Keratinocyte (primary cell): ENCODE measurements around the gene RORB. TPM values are rescaled to one million over a fixed set of nuclear protein-coding genes. Genes with fewer than 3 reads are reported as not detected.

ENCODE experiments used
- DNase-seq: peaks from one replicate; pipeline ENCODE4 v3.0.0-alpha.2; 2011; ENCODE audit warnings: low read depth, missing footprints, low spot score
- FAIRE-seq: peaks from 2 replicates; lab custom pipeline; 2011; peaks lifted over from hg19 to GRCh38; lab: Jason Lieb, UNC
- H2AFZ ChIP-seq: 2 replicates; pipeline ENCODE4 v1.6.0; 2012; ENCODE audit warnings: low read length, control low read depth, inconsistent platforms; ENCODE audit not compliant: control insufficient read depth
- H3K27ac ChIP-seq: 2 replicates; pipeline ENCODE4 v1.5.1; 2011; ENCODE audit warnings: low read length; ENCODE audit not compliant: control insufficient read depth, insufficient read depth
- H3K27me3 ChIP-seq: 3 replicates; pipeline ENCODE4 v1.6.0; 2011; ENCODE audit warnings: low read length; ENCODE audit not compliant: control insufficient read depth, insufficient read depth; ENCODE audit errors: extremely low read depth
- H3K36me3 ChIP-seq, 2 experiments: 2 replicates in 1 of 2; 3 replicates in 1 of 2; pipeline ENCODE4 v1.5.1; 2011; ENCODE audit warnings: low read length in 2 of 2, mild to moderate bottlenecking in 1 of 2; ENCODE audit not compliant: control insufficient read depth in 2 of 2, insufficient read depth in 2 of 2; ENCODE audit errors: extremely low read depth in 1 of 2
- H3K4me1 ChIP-seq: 3 replicates; pipeline ENCODE4 v1.5.1; 2011; ENCODE audit warnings: low read length; ENCODE audit not compliant: control insufficient read depth, insufficient read depth; ENCODE audit errors: extremely low read depth
- H3K4me2 ChIP-seq: 3 replicates; pipeline ENCODE4 v1.6.0; 2011; ENCODE audit warnings: low read depth, low read length; ENCODE audit not compliant: control insufficient read depth, insufficient read depth; ENCODE audit errors: extremely low read depth
- H3K4me3 ChIP-seq, 3 experiments: fragments of 200-600 bp in 1 of 3; sonication (generic) in 1 of 3; 2 replicates in 2 of 3; 3 replicates in 1 of 3; pipeline ENCODE4 v1.5.1; 2011 to 2016; ENCODE audit warnings: low read length in 3 of 3, mild to moderate bottlenecking in 3 of 3, control low read depth in 2 of 3, inconsistent platforms in 1 of 3, low read depth in 1 of 3, mixed read lengths in 1 of 3, mixed run types in 1 of 3, moderate library complexity in 1 of 3; ENCODE audit not compliant: control insufficient read depth in 2 of 3, insufficient read depth in 2 of 3; ENCODE audit errors: extremely low read depth in 1 of 3
- H3K79me2 ChIP-seq: 2 replicates; pipeline ENCODE4 v1.6.0; 2012; ENCODE audit warnings: low read length; ENCODE audit not compliant: control insufficient read depth, insufficient read depth
- H3K9ac ChIP-seq: 3 replicates; pipeline ENCODE4 v1.6.0; 2011; ENCODE audit warnings: low read length; ENCODE audit not compliant: control insufficient read depth, insufficient read depth; ENCODE audit errors: extremely low read depth
- H3K9me1 ChIP-seq: 3 replicates; pipeline ENCODE4 v1.6.0; 2011; ENCODE audit warnings: low read length; ENCODE audit not compliant: control insufficient read depth, insufficient read depth; ENCODE audit errors: extremely low read depth
- H3K9me3 ChIP-seq: 2 replicates; pipeline ENCODE4 v1.5.1; 2012; ENCODE audit warnings: low read depth, low read length; ENCODE audit not compliant: control insufficient read depth
- H4K20me1 ChIP-seq: 3 replicates; pipeline ENCODE4 v1.6.0; 2011; ENCODE audit warnings: low read length; ENCODE audit not compliant: control insufficient read depth, insufficient read depth; ENCODE audit errors: extremely low read depth
- EZH2 ChIP-seq: IDR thresholded peaks from one replicate; pipeline ENCODE4 v1.6.1; 2012; ENCODE audit warnings: inconsistent platforms, mild to moderate bottlenecking, low read length, moderate library complexity
- dilution Hi-C: fragments of 300-500 bp; cut with MboI; formaldehyde crosslinking; loops from one replicate; pipeline ENCODE4 v1.7.0; 2020; ENCODE audit warnings: low sequenced_read_pairs; ENCODE audit not compliant: extremely low pct_ligation_motif_present
- polyA plus RNA-seq, 5 experiments: library from polyadenylated mRNA; depleted of rRNA in 3 of 5; stranded (reverse) in 3 of 5; stranded (forward) in 1 of 5; unstranded in 1 of 5; fragments of >200 nt; gene quantifications; 1 replicate in 1 of 5; 2 replicates in 3 of 5; 3 replicates in 1 of 5; pipeline versions ENCODE4 v1.2.1 to v1.2.3, GENCODE V29; 2011 to 2012; ENCODE audit warnings: missing spikeins in 2 of 5, low read depth in 1 of 5, low replicate concordance in 1 of 5
- TF ChIP-seq, protein P1 (sequence below), 3 experiments: IDR thresholded peaks in 1 of 3; conservative IDR thresholded peaks in 1 of 3; optimal IDR thresholded peaks in 1 of 3; 2 replicates in 2 of 3; 3 replicates in 1 of 3; pipeline versions ENCODE3 to v1.5.1; 2011; ENCODE audit warnings: low read length in 3 of 3, mild to moderate bottlenecking in 3 of 3, moderate library complexity in 2 of 3, control low read depth in 1 of 3, inconsistent platforms in 1 of 3; ENCODE audit not compliant: insufficient read depth in 2 of 3; ENCODE audit errors: extremely low read depth in 1 of 3

The RORB gene
- polyA plus RNA-seq, 1 donor (not counting 4 experiments of a cell fraction or from before 2014, with no cell fraction given): not detected

DNA sequence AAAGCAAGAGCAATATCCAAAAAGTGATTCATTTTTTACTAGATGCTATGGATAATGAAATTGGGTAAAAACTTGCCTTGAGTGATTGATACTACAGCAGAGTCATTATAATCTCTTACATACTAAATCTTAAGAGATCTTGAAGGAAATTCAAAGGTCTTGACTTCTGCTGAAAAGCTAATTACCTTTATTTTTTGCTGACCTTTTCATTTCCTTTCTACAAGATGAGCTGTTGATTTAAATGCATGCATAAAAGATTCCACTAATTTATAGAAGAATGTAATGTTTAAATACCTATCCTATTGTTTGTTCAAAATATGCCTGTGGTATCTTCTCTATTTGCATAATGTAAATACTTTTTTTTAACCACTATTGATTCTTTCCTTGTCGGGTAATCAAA lies 27.2 kb downstream of the RORB start:
- no peaks in the 10 kb centered on the region for H3K9me3 ChIP-seq
- H3K36me3 ChIP-seq: no peaks in the 10 kb centered on the region
- DNase-seq (no peak), FAIRE-seq (no peak)
- H3K9ac ChIP-seq: no peak overlapping the region
- no peaks in the 10 kb centered on the region for H3K4me1 ChIP-seq
- no peaks in the 10 kb centered on the region for H3K27me3 ChIP-seq
- no peak overlapping the region for H3K4me3 ChIP-seq
- no peaks in the 10 kb centered on the region for H3K9me1 ChIP-seq
- no peak overlapping the region for H3K4me2 ChIP-seq
- TF ChIP-seq, protein P1, sequence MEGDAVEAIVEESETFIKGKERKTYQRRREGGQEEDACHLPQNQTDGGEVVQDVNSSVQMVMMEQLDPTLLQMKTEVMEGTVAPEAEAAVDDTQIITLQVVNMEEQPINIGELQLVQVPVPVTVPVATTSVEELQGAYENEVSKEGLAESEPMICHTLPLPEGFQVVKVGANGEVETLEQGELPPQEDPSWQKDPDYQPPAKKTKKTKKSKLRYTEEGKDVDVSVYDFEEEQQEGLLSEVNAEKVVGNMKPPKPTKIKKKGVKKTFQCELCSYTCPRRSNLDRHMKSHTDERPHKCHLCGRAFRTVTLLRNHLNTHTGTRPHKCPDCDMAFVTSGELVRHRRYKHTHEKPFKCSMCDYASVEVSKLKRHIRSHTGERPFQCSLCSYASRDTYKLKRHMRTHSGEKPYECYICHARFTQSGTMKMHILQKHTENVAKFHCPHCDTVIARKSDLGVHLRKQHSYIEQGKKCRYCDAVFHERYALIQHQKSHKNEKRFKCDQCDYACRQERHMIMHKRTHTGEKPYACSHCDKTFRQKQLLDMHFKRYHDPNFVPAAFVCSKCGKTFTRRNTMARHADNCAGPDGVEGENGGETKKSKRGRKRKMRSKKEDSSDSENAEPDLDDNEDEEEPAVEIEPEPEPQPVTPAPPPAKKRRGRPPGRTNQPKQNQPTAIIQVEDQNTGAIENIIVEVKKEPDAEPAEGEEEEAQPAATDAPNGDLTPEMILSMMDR (optimal IDR thresholded peaks at IDR 0.05 in 1 of 3, IDR thresholded peaks at IDR 0.05 in 1 of 3, conservative IDR thresholded peaks at IDR 0.05 in 1 of 3; ENCODE audit: extremely low read depth in 1 of 3, insufficient read depth in 2 of 3, low read length in 3 of 3): no peak
- TF ChIP-seq EZH2: no peak
- dilution Hi-C loops: no loop called here
- H3K27ac ChIP-seq: no peak overlapping the region
- no peaks in the 10 kb centered on the region for H3K79me2 ChIP-seq
- no peaks in the 10 kb centered on the region for H4K20me1 ChIP-seq
- H2AFZ ChIP-seq: no peak overlapping the region

- no peaks in the 10 kb centered on the region for H3K36me3 ChIP-seq
- H3K4me2 ChIP-seq: no peak overlapping the region
- FAIRE-seq: no peak
Measured at GRCh38 chr9:74526215-74526614, 29.1 kb downstream of the RORB start.

More at GRCh38 chr9:74526215-74526614, 29.1 kb downstream of the RORB start:
- no peaks in the 10 kb centered on the region for H4K20me1 ChIP-seq
- DNase-seq: no peak
- no peaks in the 10 kb centered on the region for H3K4me1 ChIP-seq
- no peaks in the 10 kb centered on the region for H3K9me1 ChIP-seq
- H3K9me3 ChIP-seq: no peaks in the 10 kb centered on the region
- H3K27me3 ChIP-seq: no peaks in the 10 kb centered on the region
- H2AFZ ChIP-seq: no peak overlapping the region
- TF ChIP-seq, protein P1 (optimal IDR thresholded peaks at IDR 0.05 in 1 of 3, IDR thresholded peaks at IDR 0.05 in 1 of 3, conservative IDR thresholded peaks at IDR 0.05 in 1 of 3; ENCODE audit: extremely low read depth in 1 of 3, insufficient read depth in 2 of 3, low read length in 3 of 3): no peak
- no peak for TF ChIP-seq EZH2
- dilution Hi-C loops: no loop called here
- H3K27ac ChIP-seq: no peak overlapping the region
- no peaks in the 10 kb centered on the region for H3K79me2 ChIP-seq
- no peak overlapping the region for H3K9ac ChIP-seq
- H3K4me3 ChIP-seq: no peak overlapping the region
